K562 (cell line): Measurements from ENCODE around the gene RPE65. TPM values are rescaled to one million over a fixed set of nuclear protein-coding genes. Genes with fewer than 3 reads are reported as not detected.

Experiments used
- ATAC-seq: fragments of 200-7000 bp; cut with Tn5 transposase; 3 replicates; pipeline ENCODE4 v1.9.1; 2020; ENCODE audit warnings: moderate library complexity
- BruUV-seq: library from RNA; stranded (reverse); fragments of 400-500 nt; replicated peaks from 2 replicates; lab custom pipeline; 2021; lab: Mats Ljungman, UMichigan
- CTCF ChIA-PET: fragments of 300-600 bp; formaldehyde crosslinking; extraction: SDS; loops from one replicate; lab custom pipeline; 2021; ENCODE audit warnings: low intra/inter-chr PET ratio; lab: Yijun Ruan, JAX
- POLR2A ChIA-PET: fragments of 300-600, 350-650 bp; sonication (Branson Sonifier 250); formaldehyde crosslinking; extraction: SDS; loops from one replicate; lab custom pipeline; 2021; ENCODE audit warnings: antibody characterized with exemption, inconsistent platforms; lab: Yijun Ruan, JAX
- DNase-seq, 4 experiments: peaks; one replicate each; pipeline versions ENCODE4 v3.0.0 to v3.0.0-alpha.2; 2011 to 2018; ENCODE audit warnings: low spot score in 3 of 4, mixed read lengths in 3 of 4; ENCODE audit errors: extremely low read depth in 1 of 4
- FAIRE-seq: peaks from 2 replicates; lab custom pipeline; 2011; peaks lifted over from hg19 to GRCh38; lab: Jason Lieb, UNC
- H2AFZ ChIP-seq: 2 replicates; pipeline ENCODE4 v1.6.0; 2011; ENCODE audit warnings: low read depth, low read length, control low read depth, inconsistent platforms
- H3K27ac ChIP-seq: fragments of 200-600 bp; 3 replicates; pipeline ENCODE4 v1.8.0; 2011; ENCODE audit warnings: low read depth, mild to moderate bottlenecking, control low read depth, inconsistent platforms, low read length, moderate library complexity, mixed read lengths; ENCODE audit errors: extremely low read depth
- H3K27me3 ChIP-seq, 2 experiments: fragments of 300-600 bp in 1 of 2; 2 replicates in 1 of 2; 3 replicates in 1 of 2; pipeline versions ENCODE4 v1.6.0 to v1.8.0; 2011; ENCODE audit warnings: inconsistent platforms in 2 of 2, low read length in 2 of 2, mild to moderate bottlenecking in 1 of 2, mixed read lengths in 1 of 2, moderate library complexity in 1 of 2; ENCODE audit not compliant: control insufficient read depth in 2 of 2, insufficient read depth in 2 of 2
- H3K36me3 ChIP-seq: fragments of 300-600 bp; 3 replicates; pipeline ENCODE4 v1.8.0; 2011; ENCODE audit warnings: mild to moderate bottlenecking, low read length, inconsistent platforms; ENCODE audit not compliant: control insufficient read depth, insufficient read depth
- H3K4me1 ChIP-seq, 2 experiments: fragments of 200-600 bp in 1 of 2; replicated peaks in 1 of 2; 2 replicates in 1 of 2; 3 replicates in 1 of 2; pipeline versions ENCODE4 v1.5.1 to v1.8.0; 2011; ENCODE audit warnings: inconsistent platforms in 2 of 2, low read length in 2 of 2, mild to moderate bottlenecking in 1 of 2, mixed read lengths in 1 of 2, moderate library complexity in 1 of 2; ENCODE audit not compliant: control insufficient read depth in 2 of 2, insufficient read depth in 2 of 2
- H3K4me2 ChIP-seq: 2 replicates; pipeline ENCODE4 v1.6.1; 2011; ENCODE audit warnings: low read length, control low read depth, inconsistent platforms, mixed read lengths; ENCODE audit not compliant: insufficient read depth
- H3K4me3 ChIP-seq: fragments of 200-600 bp; sonication (generic), shearing (Covaris generic); 2 replicates; pipeline ENCODE4 v1.5.1; 2016; ENCODE audit warnings: control low read depth, inconsistent platforms
- H3K79me2 ChIP-seq: fragments of 200-600 bp; 3 replicates; pipeline ENCODE4 v1.8.0; 2011; ENCODE audit warnings: low read length, inconsistent platforms; ENCODE audit not compliant: control insufficient read depth, insufficient read depth
- H3K9ac ChIP-seq, 2 experiments: 2 replicates each; pipeline versions ENCODE4 v1.6.0 to v1.6.1; 2011; ENCODE audit warnings: low read depth in 2 of 2, low read length in 2 of 2, control low read depth in 1 of 2, inconsistent platforms in 1 of 2, mild to moderate bottlenecking in 1 of 2, mixed read lengths in 1 of 2; ENCODE audit not compliant: insufficient read depth in 1 of 2
- H3K9me1 ChIP-seq: one replicate; pipeline ENCODE4 v1.6.0; 2011; ENCODE audit warnings: inconsistent platforms, mild to moderate bottlenecking, low read length, moderate library complexity; ENCODE audit not compliant: control insufficient read depth, insufficient read depth
- H3K9me3 ChIP-seq: replicated peaks from 2 replicates; pipeline ENCODE4 v1.5.1; 2011; ENCODE audit warnings: low read depth, low read length, inconsistent platforms; ENCODE audit not compliant: control insufficient read depth, insufficient read depth
- H4K20me1 ChIP-seq: replicated peaks from 2 replicates; pipeline ENCODE4 v1.6.1; 2011; ENCODE audit warnings: low read length, inconsistent platforms, mixed read lengths; ENCODE audit not compliant: control insufficient read depth, insufficient read depth
- ATF3 ChIP-seq, 2 experiments: fragments of 450-650 bp in 1 of 2; sonication (generic) in 1 of 2; formaldehyde crosslinking in 1 of 2; IDR thresholded peaks in 1 of 2; conservative IDR thresholded peaks in 1 of 2; 2 replicates each; pipeline versions ENCODE4 v1.6.1 to v1.8.1; 2016 to 2023; ENCODE audit warnings: mild to moderate bottlenecking in 2 of 2, moderate library complexity in 2 of 2, inconsistent platforms in 1 of 2, missing genetic modification reagents in 1 of 2
- CTCF ChIP-seq, 3 experiments: IDR thresholded peaks in 2 of 3; conservative IDR thresholded peaks in 1 of 3; 2 replicates each; pipeline ENCODE4 v1.5.1; 2011 to 2012; ENCODE audit warnings: low read length in 3 of 3, mild to moderate bottlenecking in 3 of 3, control low read depth in 2 of 3, improper control_type of control experiment in 1 of 3, inconsistent platforms in 1 of 3, low read depth in 1 of 3, mixed read lengths in 1 of 3, moderate library complexity in 1 of 3; ENCODE audit not compliant: insufficient read depth in 2 of 3
- CXXC5 ChIP-seq: fragments of 250-450 bp; sonication (Bioruptor Pico); IDR thresholded peaks from 2 replicates; pipeline ENCODE4 v1.8.0; 2022; ENCODE audit warnings: inconsistent platforms, mild to moderate bottlenecking, moderate library complexity
- DDX20 ChIP-seq: fragments of 450-650 bp; IDR thresholded peaks from 2 replicates; pipeline ENCODE4 v1.6.1; 2016; ENCODE audit warnings: missing genetic modification characterization, low read depth, mild to moderate bottlenecking, missing compliant biosample characterization, moderate library complexity
- FOSL1 ChIP-seq: fragments of 200-800 bp; sonication (Bioruptor generic); conservative IDR thresholded peaks from 2 replicates; pipeline ENCODE4 v1.6.1; 2016; ENCODE audit warnings: missing genetic modification characterization, missing compliant biosample characterization
- FOXO4 ChIP-seq: fragments of 450-650 bp; formaldehyde crosslinking; IDR thresholded peaks from 2 replicates; pipeline ENCODE4 v1.4.0; 2020; ENCODE audit warnings: mild to moderate bottlenecking, moderate library complexity
- JUN ChIP-seq, 2 experiments: sonication (generic) in 1 of 2; formaldehyde crosslinking in 1 of 2; IDR thresholded peaks; 2 replicates each; pipeline versions ENCODE4 v1.6.1 to v1.8.0; 2012 to 2022; ENCODE audit warnings: borderline replicate concordance in 2 of 2, mild to moderate bottlenecking in 2 of 2, improper control_type of control experiment in 1 of 2, low read depth in 1 of 2, low read length in 1 of 2, missing genetic modification reagents in 1 of 2
- JUNB ChIP-seq: fragments of 450-650 bp; formaldehyde crosslinking; conservative IDR thresholded peaks from 2 replicates; pipeline ENCODE4 v1.4.0; 2020; ENCODE audit warnings: mild to moderate bottlenecking
- KAT2B ChIP-seq: IDR thresholded peaks from one replicate; pipeline ENCODE4 v1.6.1; 2012; ENCODE audit warnings: low read depth, mild to moderate bottlenecking, control low read depth, inconsistent platforms, low read length, moderate library complexity
- KAT8 ChIP-seq: fragments of 450-650 bp; IDR thresholded peaks from 2 replicates; pipeline ENCODE4 v1.6.1; 2016; ENCODE audit warnings: low read depth, mild to moderate bottlenecking
- PHTF2 ChIP-seq: fragments of 250-450 bp; sonication (Bioruptor Pico); IDR thresholded peaks from 2 replicates; pipeline ENCODE4 v1.5.0; 2021; ENCODE audit warnings: mild to moderate bottlenecking
- SAFB ChIP-seq: fragments of 200-400 bp; formaldehyde crosslinking; IDR thresholded peaks from 2 replicates; pipeline ENCODE4 v1.6.1; 2017; ENCODE audit warnings: low read depth, low read length, borderline replicate concordance
- SAFB2 ChIP-seq: fragments of 200-400 bp; formaldehyde crosslinking; IDR thresholded peaks from 2 replicates; pipeline ENCODE4 v1.6.1; 2018; ENCODE audit warnings: borderline replicate concordance, low read length, low read depth, moderate library complexity; ENCODE audit not compliant: severe bottlenecking
- TCF3 ChIP-seq: sonication (generic); formaldehyde crosslinking; IDR thresholded peaks from 2 replicates; pipeline ENCODE4 v1.4.0; 2020; ENCODE audit warnings: mild to moderate bottlenecking, missing genetic modification reagents
- ZBTB9 ChIP-seq: fragments of 450-650 bp; formaldehyde crosslinking; IDR thresholded peaks from 2 replicates; pipeline ENCODE4 v1.4.0; 2020; ENCODE audit warnings: mild to moderate bottlenecking, moderate library complexity
- ZFP30 ChIP-seq: fragments of 250-450 bp; sonication (Bioruptor Pico); IDR thresholded peaks from 2 replicates; pipeline ENCODE4 v1.8.0; 2022; ENCODE audit warnings: moderate library complexity, mild to moderate bottlenecking, inconsistent platforms, borderline replicate concordance
- WGBS: fragments of 100-300 bp; shearing (Covaris generic); methylation state at CpG from one replicate; pipeline ENCODE4 v1.1.6; 2016; ENCODE audit warnings: low coverage, mixed read lengths; ENCODE audit not compliant: insufficient coverage; ENCODE audit errors: missing lambda C conversion rate; 5-methylcytosine and 5-hydroxymethylcytosine counted together
- in situ Hi-C: fragments of 300-500 bp; cut with MboI; formaldehyde crosslinking; loops from 4 replicates; pipeline ENCODE4 v1.15.0; 2018; ENCODE audit warnings: inconsistent platforms, mixed read lengths
- intact Hi-C: fragments of 100-400 bp; cut with micrococcal nuclease; formaldehyde crosslinking; loops from 2 replicates; pipeline ENCODE4 v1.14.2; 2022
- polyA plus RNA-seq, 8 experiments: library from polyadenylated mRNA; depleted of rRNA in 4 of 8; stranded (reverse) in 5 of 8; unstranded in 3 of 8; fragments of >200 nt; fragmentation: Nextera tagmentation in 2 of 8; fragmentation: Illumina TruSeq in 1 of 8; extraction: Ambion mirVana in 2 of 8; extraction: Trizol in 1 of 8; gene quantifications; 2 replicates each; pipeline versions ENCODE4 v1.2.1 to v1.2.3, GENCODE V29; 2011 to 2014; ENCODE audit warnings: inconsistent platforms in 1 of 8, missing spikeins in 1 of 8
- total RNA-seq, 7 experiments: library from RNA; depleted of rRNA in 6 of 7; stranded (reverse); fragments of >200 nt in 6 of 7; fragmentation: Illumina TruSeq in 2 of 7; extraction: Trizol in 2 of 7; gene quantifications; 2 replicates each; pipeline versions ENCODE4 v1.2.1 to v1.2.3, GENCODE V29; 2011 to 2021; ENCODE audit warnings: low replicate concordance in 1 of 7

Gene RPE65
- total and polyA plus RNA-seq, 9 of the 15 experiments (the other 6 are each of a cell fraction or from before 2014, with no cell fraction given), result 0.14 TPM; not detected in 8

GRCh38 chr1:68384321-68384813 is 65.4 kb downstream of the RPE65 start:
- Histone ChIP-seq H3K9ac (no peak overlapping the region), H3K4me2 (no peak overlapping the region), H3K4me3 (no peak overlapping the region), H3K79me2 (no peaks in the 10 kb centered on the region), H3K4me1 (no peaks in the 10 kb centered on the region), H3K27me3 (no peaks in the 10 kb centered on the region), H3K9me1 (no peaks in the 10 kb centered on the region), H3K27ac (no peak overlapping the region), H3K9me3 (no peaks in the 10 kb centered on the region), H4K20me1 (no peaks in the 10 kb centered on the region), H2AFZ (no peak overlapping the region), H3K36me3 (no peaks in the 10 kb centered on the region)
- POLR2A ChIA-PET, result no interaction called here
- ATAC-seq, result no peak
- FAIRE-seq, result no peak
- in situ Hi-C loops, result no loop called here
- intact Hi-C loops, result no loop called here
- 0% methylated on average over 2 of the region's 2 CpGs for WGBS
- DNase-seq, result peak in 1 of 4 experiments; percentile 1
- CTCF ChIA-PET, result no interaction called here
- BruUV-seq, result no TSS peak
- TF ChIP-seq KAT2B (no peak), SAFB2 (no peak), JUNB (no peak), JUN (IDR thresholded peaks at IDR 0.05; ENCODE audit: borderline replicate concordance, low read depth, low read length) (0 out of 2 replicates have a peak, but pooled peaks have one; percentile 48), JUN (CRISPR knock-in tag; IDR thresholded peaks at IDR 0.05; ENCODE audit: borderline replicate concordance) (no peak), ZFP30 (CRISPR knock-in tag) (no peak), TCF3 (CRISPR knock-in tag) (no peak), KAT8 (no peak), CTCF (IDR thresholded peaks at IDR 0.05 in 2 of 3, conservative IDR thresholded peaks at IDR 0.05 in 1 of 3; ENCODE audit: insufficient read depth in 2 of 3, low read depth in 1 of 3, low read length in 3 of 3) (0 out of 6 replicates have a peak, but pooled peaks of 1 of the 3 experiments have one; percentile 2), DDX20 (tag) (no peak), PHTF2 (CRISPR knock-in tag) (no peak), FOSL1 (peak; percentile 84), ATF3 (IDR thresholded peaks at IDR 0.05) (peak; percentile 75), ATF3 (CRISPR knock-in tag; conservative IDR thresholded peaks at IDR 0.05) (no peak), CXXC5 (no peak), SAFB (no peak), FOXO4 (no peak), ZBTB9 (no peak)
